Measurements from ENCODE around the gene ARGLU1.

DNA sequence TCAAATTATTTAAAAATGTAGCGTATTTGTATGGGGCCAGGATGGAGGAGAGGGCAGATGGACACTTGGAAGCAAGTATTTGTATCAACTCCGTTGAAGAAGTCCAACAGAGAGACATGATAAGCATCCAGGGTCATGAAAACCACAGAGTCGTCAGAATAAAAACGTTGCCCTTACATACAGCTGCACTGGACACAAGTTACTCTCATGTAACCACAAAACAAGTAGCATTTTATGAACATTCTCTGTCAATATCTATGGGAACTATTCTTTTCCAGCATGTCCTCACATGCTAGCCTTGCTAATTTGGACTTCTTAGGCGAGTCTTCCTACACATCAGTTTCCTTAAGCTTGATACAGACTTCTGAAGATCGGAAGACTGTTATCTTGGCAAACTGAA is 67.5 kb downstream of the ARGLU1 start:
- TF ChIP-seq SP1 (IDR thresholded peaks at IDR 0.05) (no peak), TARDBP (IDR thresholded peaks at IDR 0.05) (no peak), SUZ12 (IDR thresholded peaks at IDR 0.05) (no peak), BHLHE40 (IDR thresholded peaks at IDR 0.05; ENCODE audit: borderline replicate concordance) (no peak)
